T-cell (primary cell): ENCODE results near the gene MACO1. TPM values are rescaled to one million over a fixed set of nuclear protein-coding genes. Genes with fewer than 3 reads are reported as not detected.
"Not testable (repeated sequence)": the region's sequence is repeated elsewhere in the genome, so short reads cannot be mapped to it uniquely, and the experiment has no call there.

Experiments used
- ATAC-seq, 4 experiments: fragments of 200-7000 bp in 3 of 4; fragments of 150-1000 bp in 1 of 4; cut with Tn5 transposase; replicated peaks in 1 of 4; 1 replicate in 3 of 4; 2 replicates in 1 of 4; pipeline ENCODE4 v1.10.0; 2021; ENCODE audit warnings: moderate library complexity in 3 of 4, mild to moderate bottlenecking in 2 of 4, moderate number of reproducible peaks in 1 of 4
- CTCF ChIA-PET, 2 donors: fragments of 300-600 bp; sonication (Branson Sonifier 250); formaldehyde crosslinking; loops; one replicate each; lab custom pipeline; 2022; ENCODE audit warnings: antibody characterized with exemption in 2 of 2; lab: Charles Lee
- POLR2A ChIA-PET, 2 donors: fragments of 300-600 bp; sonication (Branson Sonifier 250); formaldehyde crosslinking; loops; one replicate each; lab custom pipeline; 2022; ENCODE audit warnings: antibody characterized with exemption in 2 of 2; lab: Charles Lee
- DNase-seq, 35 experiments: peaks; one replicate each; pipeline versions ENCODE4 v3.0.0 to v3.0.0-alpha.2; 2013 to 2023
- H3K27ac ChIP-seq: one replicate; pipeline ENCODE4 v1.5.1; 2013; ENCODE audit warnings: low read length
- H3K27me3 ChIP-seq, 2 experiments: replicated peaks in 1 of 2; 1 replicate in 1 of 2; 2 replicates in 1 of 2; pipeline versions ENCODE4 v1.6.1 to v1.7.0; 2013; ENCODE audit warnings: low read length in 1 of 2, mixed read lengths in 1 of 2; ENCODE audit not compliant: control insufficient read depth in 2 of 2, insufficient read depth in 2 of 2; ENCODE audit errors: extremely low read depth in 1 of 2
- H3K36me3 ChIP-seq, 2 donors: 1 replicate in 1 of 2; 2 replicates in 1 of 2; pipeline versions ENCODE4 v1.6.1 to v1.7.0; 2013; ENCODE audit warnings: low read length in 1 of 2; ENCODE audit not compliant: control insufficient read depth in 2 of 2, insufficient read depth in 1 of 2; ENCODE audit errors: extremely low read depth in 1 of 2
- H3K4me1 ChIP-seq, 2 experiments: 1 replicate in 1 of 2; 2 replicates in 1 of 2; pipeline versions ENCODE4 v1.6.1 to v1.7.0; 2013; ENCODE audit warnings: low read length in 2 of 2, mixed read lengths in 1 of 2; ENCODE audit not compliant: insufficient read depth in 2 of 2, control insufficient read depth in 1 of 2; ENCODE audit errors: extremely low read depth in 1 of 2
- H3K4me3 ChIP-seq, 2 donors: 1 replicate in 1 of 2; 2 replicates in 1 of 2; pipeline versions ENCODE4 v1.5.1 to v1.7.0; 2013; ENCODE audit warnings: mild to moderate bottlenecking in 2 of 2, low read length in 1 of 2, moderate library complexity in 1 of 2; ENCODE audit not compliant: control insufficient read depth in 1 of 2; ENCODE audit errors: extremely low read depth in 1 of 2
- H3K9me3 ChIP-seq: 2 replicates; pipeline ENCODE4 v1.7.0; 2013
- H3K27ac Mint-ChIP-seq, 2 donors: one replicate each; pipeline ENCODE4 v1.8.0; 2020 to 2021; ENCODE audit warnings: mild to moderate bottlenecking in 2 of 2, mixed read lengths in 2 of 2
- H3K27me3 Mint-ChIP-seq, 2 donors: one replicate each; pipeline ENCODE4 v1.8.0; 2021 to 2022; ENCODE audit warnings: mixed read lengths in 2 of 2
- H3K36me3 Mint-ChIP-seq: one replicate; pipeline ENCODE4 v1.8.0; 2021; ENCODE audit warnings: mixed read lengths
- H3K4me1 Mint-ChIP-seq, 3 donors: one replicate each; pipeline ENCODE4 v1.8.0; 2020 to 2022; ENCODE audit warnings: mixed read lengths in 3 of 3, mild to moderate bottlenecking in 1 of 3
- H3K4me3 Mint-ChIP-seq, 3 donors: one replicate each; pipeline ENCODE4 v1.8.0; 2020 to 2022; ENCODE audit warnings: mild to moderate bottlenecking in 3 of 3, mixed read lengths in 3 of 3, moderate library complexity in 3 of 3
- H3K9me3 Mint-ChIP-seq, 3 donors: one replicate each; pipeline ENCODE4 v1.8.0; 2020 to 2022; ENCODE audit warnings: mixed read lengths in 3 of 3
- WGBS: methylation state at CpG from one replicate; pipeline ENCODE4 v1.1.5; 2013; ENCODE audit warnings: missing lambda C conversion rate; ENCODE audit not compliant: insufficient coverage; 5-methylcytosine and 5-hydroxymethylcytosine counted together
- total RNA-seq, 35 experiments: library from RNA in 6 of 35; stranded (reverse) in 6 of 35; fragments of 120-200 nt in 1 of 35; gene quantifications; one replicate each; pipeline versions ENCODE4 v1.2.1 to v1.2.4 and lab custom pipeline; 2013 to 2026

The MACO1 gene
- total RNA-seq, 5 donors from 2014 or later (not counting 1 experiment from before 2014, with no cell fraction given), result 19.7 to 23.2 (median 21.5) TPM

- Mint-ChIP-seq H3K27ac (peak overlapping the region; percentile 89 to 90), H3K4me1 (peaks cover 24 to 34% (median 32%) of the 10 kb centered on the region in 3 donors), H3K4me3 (peak overlapping the region; percentile 65 to 76 (median 69))
- ATAC-seq, H3K9me3 ChIP-seq, H3K27me3 ChIP-seq, H3K27ac ChIP-seq, H3K9me3 Mint-ChIP-seq, H3K36me3 Mint-ChIP-seq, POLR2A ChIA-PET, H3K27me3 Mint-ChIP-seq, H3K4me3 ChIP-seq, H3K36me3 ChIP-seq: not testable (repeated sequence)
- H3K4me1 ChIP-seq, result peaks cover 8 to 26% of the 10 kb centered on the region in 2 experiments
- 62% methylated on average over 16 of the region's 37 CpGs for WGBS
- peak in 32 of 35 experiments; percentile 4 to 80 (median 50) for DNase-seq
- CTCF ChIA-PET, result interaction anchor here in 1 of 2 donors (3.3 kb wide), 1 partner anchor 14 kb away, joined by 17 read pairs; no protein-coding TSS in a partner anchor
Measured at GRCh38 chr1:25506566-25507463, 76.1 kb downstream of the MACO1 start.

- no peak overlapping the region for H3K4me3 ChIP-seq
- no peak for ATAC-seq
- Mint-ChIP-seq H3K36me3 (no peaks in the 10 kb centered on the region), H3K27ac (no peak overlapping the region), H3K9me3 (no peaks in the 10 kb centered on the region), H3K4me3 (no peak overlapping the region), H3K4me1 (no peaks in the 10 kb centered on the region), H3K27me3 (no peaks in the 10 kb centered on the region)
- ChIA-PET CTCF (no interaction called here), POLR2A (no interaction called here)
- no peaks in the 10 kb centered on the region for H3K9me3 ChIP-seq
- DNase-seq, result no peak
- H3K27ac ChIP-seq, result no peak overlapping the region
- H3K36me3 ChIP-seq, result peaks cover 0 to 5% of the 10 kb centered on the region in 2 donors
- 96% methylated on average over 3 of the region's 4 CpGs for WGBS
- H3K4me1 ChIP-seq, result no peaks in the 10 kb centered on the region
- H3K27me3 ChIP-seq, result peaks cover 0 to 2% of the 10 kb centered on the region in 2 experiments
Measured at GRCh38 chr1:25513666-25514065, 83.0 kb downstream of the MACO1 start.

GRCh38 chr1:25515033-25515432 lies 84.3 kb downstream of the MACO1 start:
- H3K4me3 Mint-ChIP-seq, result no peak overlapping the region
- H3K9me3 Mint-ChIP-seq, result no peaks in the 10 kb centered on the region
- ChIA-PET POLR2A (no interaction called here), CTCF (interaction anchor here in 1 of 2 donors (0.5 kb wide), 1 partner anchor 10 kb away, joined by 3 read pairs; no protein-coding TSS in a partner anchor)
- WGBS, result 67% methylated on average over 1 of the region's 6 CpGs
- no peaks in the 10 kb centered on the region for H3K9me3 ChIP-seq
- peaks cover 0 to 2% (median 0%) of the 10 kb centered on the region in 3 donors for H3K4me1 Mint-ChIP-seq
- H3K36me3 Mint-ChIP-seq, result no peaks in the 10 kb centered on the region
- ATAC-seq, result no peak
- peaks cover 0 to 2% of the 10 kb centered on the region in 2 experiments for H3K27me3 ChIP-seq
- no peak overlapping the region for H3K27ac Mint-ChIP-seq
- DNase-seq, result no peak
- H3K27ac ChIP-seq, result no peak overlapping the region
- no peak overlapping the region for H3K4me3 ChIP-seq
- H3K36me3 ChIP-seq, result peaks cover 0 to 5% of the 10 kb centered on the region in 2 donors
- H3K4me1 ChIP-seq, result no peaks in the 10 kb centered on the region
- H3K27me3 Mint-ChIP-seq, result no peaks in the 10 kb centered on the region

- Histone ChIP-seq H3K27me3 (peaks cover 0 to 2% of the 10 kb centered on the region in 2 experiments), H3K4me3 (no peak overlapping the region), H3K36me3 (peaks cover 0 to 5% of the 10 kb centered on the region in 2 donors), H3K4me1 (peaks cover 0 to 4% of the 10 kb centered on the region in 2 experiments), H3K27ac (no peak overlapping the region), H3K9me3 (no peaks in the 10 kb centered on the region)
- Mint-ChIP-seq H3K36me3 (no peaks in the 10 kb centered on the region), H3K4me3 (no peak overlapping the region), H3K27me3 (no peaks in the 10 kb centered on the region), H3K9me3 (no peaks in the 10 kb centered on the region), H3K27ac (no peak overlapping the region), H3K4me1 (peaks cover 5 to 11% (median 7%) of the 10 kb centered on the region in 3 donors)
- WGBS, result no CpG with 5 or more reads among the region's 3 CpGs
- DNase-seq (no peak), ATAC-seq (no peak)
- ChIA-PET CTCF (no interaction called here), POLR2A (no interaction called here)
Measured at GRCh38 chr1:25516686-25517085, 86.0 kb downstream of the MACO1 start.

- no peaks in the 10 kb centered on the region for H3K36me3 Mint-ChIP-seq
- no peaks in the 10 kb centered on the region for H3K9me3 Mint-ChIP-seq
- peaks cover 5 to 11% (median 7%) of the 10 kb centered on the region in 3 donors for H3K4me1 Mint-ChIP-seq
- no peaks in the 10 kb centered on the region for H3K9me3 ChIP-seq
- H3K4me3 Mint-ChIP-seq, result no peak overlapping the region
- H3K36me3 ChIP-seq, result peaks cover 0 to 3% of the 10 kb centered on the region in 2 donors
- POLR2A ChIA-PET, result no interaction called here
- H3K27ac ChIP-seq, result no peak overlapping the region
- peaks cover 0 to under 1% of the 10 kb centered on the region in 2 experiments for H3K27me3 ChIP-seq
- peaks cover 0 to 4% of the 10 kb centered on the region in 2 experiments for H3K4me1 ChIP-seq
- no peak overlapping the region for H3K4me3 ChIP-seq
- ATAC-seq (no peak), DNase-seq (no peak)
- H3K27me3 Mint-ChIP-seq, result no peaks in the 10 kb centered on the region
- H3K27ac Mint-ChIP-seq, result no peak overlapping the region
- CTCF ChIA-PET, result interaction anchor here in 1 of 2 donors (0.6 kb wide), 1 partner anchor 218 kb away, joined by 3 read pairs; no protein-coding TSS in a partner anchor
- WGBS, result 91% methylated on average over 20 of the region's 33 CpGs
Measured at GRCh38 chr1:25517476-25518394, 87.0 kb downstream of the MACO1 start.

GRCh38 chr1:25519624-25520023 lies 88.9 kb downstream of the MACO1 start:
- H3K4me1 ChIP-seq, result peaks cover 0 to 4% of the 10 kb centered on the region in 2 experiments
- Mint-ChIP-seq H3K4me3 (no peak overlapping the region), H3K27me3 (no peaks in the 10 kb centered on the region), H3K4me1 (peaks cover 5 to 11% (median 7%) of the 10 kb centered on the region in 3 donors), H3K36me3 (no peaks in the 10 kb centered on the region), H3K9me3 (no peaks in the 10 kb centered on the region), H3K27ac (no peak overlapping the region)
- no peaks in the 10 kb centered on the region for H3K9me3 ChIP-seq
- no peaks in the 10 kb centered on the region for H3K36me3 ChIP-seq
- DNase-seq, result no peak
- ChIA-PET CTCF (interaction anchor here (1.7 to 4.0 kb wide), 2 partner anchors 15 to 53 kb away, joined by 4 to 17 read pairs; no protein-coding TSS in a partner anchor), POLR2A (interaction anchor here in 1 of 2 donors (0.6 to 1.2 kb wide), 3 partner anchors 27 to 307 kb away, joined by 3 read pairs; no protein-coding TSS in a partner anchor)
- 100% methylated on average over 1 of the region's 5 CpGs for WGBS
- ATAC-seq, result no peak
- H3K27ac ChIP-seq, result no peak overlapping the region
- H3K4me3 ChIP-seq, result no peak overlapping the region
- peaks cover 0 to 4% of the 10 kb centered on the region in 2 experiments for H3K27me3 ChIP-seq
